Measurements from ENCODE around the gene TNS1.

Gene TNS1

GRCh38 chr2:217827430-217828201, 175.2 kb downstream of the TNS1 start:
- no peak for TF ChIP-seq CTCF (IDR thresholded peaks at IDR 0.05; ENCODE audit: low read depth, low read length)
- peak; percentile 12 for DNase-seq (ENCODE audit: extremely low read depth, low read depth)

GRCh38 chr2:217826991-217827390, 175.8 kb downstream of the TNS1 start:
- TF ChIP-seq CTCF (IDR thresholded peaks at IDR 0.05; ENCODE audit: low read depth, low read length): no peak
- no peak for DNase-seq (ENCODE audit: extremely low read depth, low read depth)

GRCh38 chr2:217826520-217826919, 176.3 kb downstream of the TNS1 start:
- TF ChIP-seq CTCF (IDR thresholded peaks at IDR 0.05; ENCODE audit: low read depth, low read length): no peak
- DNase-seq (ENCODE audit: extremely low read depth, low read depth): no peak

GRCh38 chr2:217825469-217826235, 177.1 kb downstream of the TNS1 start:
- DNase-seq (ENCODE audit: extremely low read depth, low read depth): no peak
- no peak for TF ChIP-seq CTCF (IDR thresholded peaks at IDR 0.05; ENCODE audit: low read depth, low read length)

- no peak for DNase-seq (ENCODE audit: extremely low read depth, low read depth)
- no peak for TF ChIP-seq CTCF (IDR thresholded peaks at IDR 0.05; ENCODE audit: low read depth, low read length)
Measured at GRCh38 chr2:217824223-217824622, 178.6 kb downstream of the TNS1 start.

GRCh38 chr2:217823626-217824025, 179.2 kb downstream of the TNS1 start:
- TF ChIP-seq CTCF (IDR thresholded peaks at IDR 0.05; ENCODE audit: low read depth, low read length): no peak
- DNase-seq (ENCODE audit: extremely low read depth, low read depth): no peak
